Thyroid gland (tissue), 4 donors: ENCODE measurements around the gene DNAH3. TPM values are rescaled to one million over a fixed set of nuclear protein-coding genes. Genes with fewer than 3 reads are reported as not detected.

Experiments used
- DNase-seq, 2 donors: peaks; one replicate each; pipeline ENCODE4 v3.0.0-alpha.2; 2019
- H3K27ac ChIP-seq, 3 donors: fragments of 200-600 bp; sonication (generic); 1 replicate in 2 of 3; 2 replicates in 1 of 3; pipeline ENCODE4 v1.5.1; 2016 to 2019; ENCODE audit warnings: mild to moderate bottlenecking in 1 of 3, moderate library complexity in 1 of 3
- H3K27me3 ChIP-seq: fragments of 200-600 bp; sonication (generic); one replicate; pipeline ENCODE4 v1.5.1; 2019
- H3K36me3 ChIP-seq, 2 donors: fragments of 200-600 bp; sonication (generic); one replicate each; pipeline ENCODE4 v1.5.1; 2016 to 2019
- H3K4me1 ChIP-seq, 2 donors: fragments of 200-600 bp; sonication (generic); one replicate each; pipeline ENCODE4 v1.5.1; 2017 to 2019
- H3K4me3 ChIP-seq, 3 donors: fragments of 200-600 bp; sonication (generic); replicated peaks in 1 of 3; 1 replicate in 2 of 3; 2 replicates in 1 of 3; pipeline ENCODE4 v1.5.1; 2016; ENCODE audit warnings: mild to moderate bottlenecking in 1 of 3
- H3K9me3 ChIP-seq: fragments of 200-600 bp; sonication (generic); one replicate; pipeline ENCODE4 v1.5.1; 2017
- POLR2A ChIP-seq, 2 donors: fragments of 450-650 bp; IDR thresholded peaks; one replicate each; pipeline ENCODE4 v1.6.1; 2017; ENCODE audit warnings: antibody characterized with exemption in 2 of 2, mild to moderate bottlenecking in 2 of 2, moderate library complexity in 1 of 2
- WGBS, 2 donors: methylation state at CpG; one replicate each; pipeline ENCODE4 v1.1.5; 2017; 5-methylcytosine and 5-hydroxymethylcytosine counted together
- intact Hi-C: fragments of 100-400 bp; cut with DNase I; formaldehyde crosslinking; loops from one replicate; pipeline ENCODE4 v1.15.1; 2023
- total RNA-seq, 4 donors: library from RNA; depleted of rRNA; stranded (reverse); fragments of >200 nt; gene quantifications; one replicate each; pipeline ENCODE4 v1.2.3, GENCODE V29; 2016
- TF ChIP-seq, protein P1 (sequence below), 6 experiments: fragments of 200-600 bp in 3 of 6; fragments of 450-650 bp in 3 of 6; sonication (generic) in 3 of 6; IDR thresholded peaks; one replicate each; pipeline ENCODE4 v1.5.1; 2016 to 2019; ENCODE audit warnings: antibody characterized with exemption in 6 of 6, mild to moderate bottlenecking in 2 of 6, inconsistent platforms in 1 of 6, moderate library complexity in 1 of 6

The DNAH3 gene
- total RNA-seq, 4 donors from 2014 or later = 0.15 TPM; not detected in 3

DNA sequence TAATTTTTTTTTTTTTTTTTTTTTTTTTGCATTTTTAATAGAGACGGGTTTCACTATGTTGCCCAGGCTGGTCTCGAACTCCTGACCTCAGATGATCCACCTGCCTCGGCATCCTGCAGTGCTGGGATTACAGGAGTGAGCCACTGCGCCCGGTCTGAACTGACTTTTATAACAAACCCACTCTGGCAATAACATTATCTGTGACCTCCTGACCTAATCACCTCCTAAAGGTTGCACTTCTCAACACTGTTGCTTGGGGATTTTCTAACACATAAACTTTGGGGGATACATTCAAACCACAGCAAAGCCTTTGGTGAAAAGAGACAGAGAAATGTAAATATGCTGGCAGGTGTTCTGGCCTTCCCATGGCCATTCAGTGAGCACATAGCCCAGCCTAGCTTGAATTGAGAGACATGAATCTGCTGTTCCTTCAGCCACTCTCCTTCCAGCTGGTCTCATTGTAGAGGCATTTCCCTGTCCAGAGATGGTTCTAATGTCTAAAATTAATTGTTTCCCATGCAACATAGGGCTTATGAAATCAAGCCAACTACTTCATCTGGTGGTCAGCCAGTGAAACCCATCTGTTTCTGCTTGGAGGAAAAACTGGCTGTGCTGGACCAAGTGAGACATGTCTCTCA is 221.8 kb downstream of the DNAH3 start:
- Histone ChIP-seq H3K9me3 (no peaks in the 10 kb centered on the region), H3K27ac (no peak overlapping the region), H3K36me3 (no peaks in the 10 kb centered on the region), H3K4me1 (no peaks in the 10 kb centered on the region), H3K4me3 (no peak overlapping the region), H3K27me3 (no peaks in the 10 kb centered on the region)
- no peak for DNase-seq
- TF ChIP-seq, protein P1, sequence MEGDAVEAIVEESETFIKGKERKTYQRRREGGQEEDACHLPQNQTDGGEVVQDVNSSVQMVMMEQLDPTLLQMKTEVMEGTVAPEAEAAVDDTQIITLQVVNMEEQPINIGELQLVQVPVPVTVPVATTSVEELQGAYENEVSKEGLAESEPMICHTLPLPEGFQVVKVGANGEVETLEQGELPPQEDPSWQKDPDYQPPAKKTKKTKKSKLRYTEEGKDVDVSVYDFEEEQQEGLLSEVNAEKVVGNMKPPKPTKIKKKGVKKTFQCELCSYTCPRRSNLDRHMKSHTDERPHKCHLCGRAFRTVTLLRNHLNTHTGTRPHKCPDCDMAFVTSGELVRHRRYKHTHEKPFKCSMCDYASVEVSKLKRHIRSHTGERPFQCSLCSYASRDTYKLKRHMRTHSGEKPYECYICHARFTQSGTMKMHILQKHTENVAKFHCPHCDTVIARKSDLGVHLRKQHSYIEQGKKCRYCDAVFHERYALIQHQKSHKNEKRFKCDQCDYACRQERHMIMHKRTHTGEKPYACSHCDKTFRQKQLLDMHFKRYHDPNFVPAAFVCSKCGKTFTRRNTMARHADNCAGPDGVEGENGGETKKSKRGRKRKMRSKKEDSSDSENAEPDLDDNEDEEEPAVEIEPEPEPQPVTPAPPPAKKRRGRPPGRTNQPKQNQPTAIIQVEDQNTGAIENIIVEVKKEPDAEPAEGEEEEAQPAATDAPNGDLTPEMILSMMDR (IDR thresholded peaks at IDR 0.05) = no peak
- TF ChIP-seq POLR2A (IDR thresholded peaks at IDR 0.05) = no peak
- intact Hi-C loops = no loop called here
- 86 to 96% methylated on average over 5 of the region's 5 CpGs for WGBS, 2 donors

DNA sequence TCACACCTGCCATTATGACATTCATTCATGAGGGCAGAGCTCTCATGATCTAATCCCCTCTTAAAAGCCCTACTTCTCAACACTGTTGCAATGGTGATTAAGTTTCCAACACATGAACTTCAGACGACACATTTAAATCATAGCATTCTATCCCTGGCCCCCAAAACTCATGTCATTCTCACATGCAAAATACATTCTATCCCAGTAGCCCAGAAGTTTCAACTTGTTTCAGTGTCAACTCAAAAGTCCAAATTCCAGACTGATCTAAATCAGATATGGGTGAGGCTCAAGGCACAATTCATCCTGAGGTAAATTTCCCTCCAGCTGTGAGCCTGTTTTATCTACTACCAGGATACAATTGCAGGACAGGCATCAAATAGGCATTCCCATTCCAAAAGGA is 224.9 kb downstream of the DNAH3 start:
- Histone ChIP-seq H3K27ac (no peak overlapping the region), H3K4me1 (no peaks in the 10 kb centered on the region), H3K9me3 (no peaks in the 10 kb centered on the region), H3K4me3 (no peak overlapping the region), H3K36me3 (no peaks in the 10 kb centered on the region), H3K27me3 (no peaks in the 10 kb centered on the region)
- intact Hi-C loops = no loop called here
- no peak for DNase-seq
- TF ChIP-seq, protein P1 (IDR thresholded peaks at IDR 0.05) = no peak
- no peak for TF ChIP-seq POLR2A (IDR thresholded peaks at IDR 0.05)
- WGBS, 2 donors = 100% methylated on average over 1 of the region's 1 CpG

DNA sequence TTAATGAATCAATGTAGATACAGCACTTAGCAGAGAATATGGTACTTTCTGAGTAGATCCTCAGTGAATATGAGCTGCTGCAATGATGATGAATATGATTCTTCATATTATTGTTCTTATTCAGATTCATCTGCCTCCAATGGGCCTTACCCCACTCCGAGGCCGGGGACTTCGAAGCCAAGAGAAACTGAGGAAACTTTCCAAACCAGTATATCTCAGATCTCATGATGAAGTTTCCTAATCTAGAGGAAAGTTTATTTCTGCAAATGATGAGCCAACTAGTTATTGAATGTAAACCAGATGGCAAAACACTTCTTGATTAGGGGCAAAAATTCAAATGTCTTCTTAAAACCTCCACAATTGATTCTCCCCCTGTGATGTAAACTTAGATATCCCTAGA is 226.8 kb downstream of the DNAH3 start:
- no peaks in the 10 kb centered on the region for H3K27me3 ChIP-seq
- H3K4me3 ChIP-seq = no peak overlapping the region
- 84 to 92% methylated on average over 3 of the region's 3 CpGs for WGBS, 2 donors
- DNase-seq = no peak
- TF ChIP-seq POLR2A (IDR thresholded peaks at IDR 0.05) = no peak
- TF ChIP-seq, protein P1 (IDR thresholded peaks at IDR 0.05) = no peak
- H3K27ac ChIP-seq = no peak overlapping the region
- intact Hi-C loops = no loop called here
- H3K9me3 ChIP-seq = no peaks in the 10 kb centered on the region
- H3K36me3 ChIP-seq = no peaks in the 10 kb centered on the region
- no peaks in the 10 kb centered on the region for H3K4me1 ChIP-seq

DNA sequence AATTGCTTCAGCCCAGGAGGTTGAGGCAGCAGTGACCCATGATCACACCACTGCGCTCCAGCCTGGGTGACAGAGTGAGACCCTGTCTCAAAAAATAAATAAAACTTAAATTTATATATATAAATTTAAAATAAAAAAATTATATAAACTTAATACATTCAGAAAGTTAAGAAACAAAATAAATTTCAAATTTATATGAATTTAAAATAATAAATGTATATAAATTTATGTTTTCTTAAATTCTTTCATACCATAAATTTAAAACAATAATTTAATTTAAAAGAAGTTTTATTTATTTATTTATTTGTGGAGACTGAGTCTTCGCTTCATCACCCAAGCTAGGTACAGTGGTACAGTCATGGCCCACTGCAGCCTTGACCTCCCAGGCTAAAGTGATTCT is 229.8 kb downstream of the DNAH3 start:
- H3K36me3 ChIP-seq = no peaks in the 10 kb centered on the region
- intact Hi-C loops = no loop called here
- H3K4me1 ChIP-seq = no peaks in the 10 kb centered on the region
- H3K9me3 ChIP-seq = no peaks in the 10 kb centered on the region
- no peak overlapping the region for H3K4me3 ChIP-seq
- 98 to 99% methylated on average over 2 of the region's 2 CpGs for WGBS, 2 donors
- H3K27me3 ChIP-seq = no peaks in the 10 kb centered on the region
- no peak for DNase-seq
- no peak overlapping the region for H3K27ac ChIP-seq
- TF ChIP-seq, protein P1 (IDR thresholded peaks at IDR 0.05) = no peak
- TF ChIP-seq POLR2A (IDR thresholded peaks at IDR 0.05) = no peak

DNA sequence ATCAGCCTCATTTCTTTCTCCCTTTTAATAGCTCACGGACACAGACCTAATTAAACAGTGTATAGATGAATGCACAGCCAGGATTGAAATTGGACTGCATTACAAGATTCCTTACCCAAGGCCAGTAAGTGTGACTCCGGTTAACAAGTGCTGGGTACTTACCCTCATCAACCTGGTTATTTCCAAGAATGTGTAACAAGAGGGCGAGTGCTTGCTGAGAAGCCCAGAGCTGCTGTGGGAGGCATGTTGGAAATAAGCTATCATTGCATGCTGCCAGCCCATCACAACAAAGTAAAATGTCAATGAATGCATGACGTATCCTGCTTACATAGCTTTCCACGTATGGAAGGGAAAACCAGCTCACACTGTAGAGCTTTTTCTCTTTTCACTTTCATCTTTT is 230.6 kb downstream of the DNAH3 start:
- H3K9me3 ChIP-seq = no peaks in the 10 kb centered on the region
- intact Hi-C loops = no loop called here
- TF ChIP-seq POLR2A (IDR thresholded peaks at IDR 0.05) = no peak
- TF ChIP-seq, protein P1 (IDR thresholded peaks at IDR 0.05) = no peak
- no peaks in the 10 kb centered on the region for H3K36me3 ChIP-seq
- DNase-seq = no peak
- H3K27ac ChIP-seq = no peak overlapping the region
- no peak overlapping the region for H3K4me3 ChIP-seq
- no peaks in the 10 kb centered on the region for H3K4me1 ChIP-seq
- no peaks in the 10 kb centered on the region for H3K27me3 ChIP-seq
- 88 to 92% methylated on average over 5 of the region's 5 CpGs for WGBS, 2 donors
